ENCODE measurements around the gene NOXA1.

The NOXA1 gene

DNA sequence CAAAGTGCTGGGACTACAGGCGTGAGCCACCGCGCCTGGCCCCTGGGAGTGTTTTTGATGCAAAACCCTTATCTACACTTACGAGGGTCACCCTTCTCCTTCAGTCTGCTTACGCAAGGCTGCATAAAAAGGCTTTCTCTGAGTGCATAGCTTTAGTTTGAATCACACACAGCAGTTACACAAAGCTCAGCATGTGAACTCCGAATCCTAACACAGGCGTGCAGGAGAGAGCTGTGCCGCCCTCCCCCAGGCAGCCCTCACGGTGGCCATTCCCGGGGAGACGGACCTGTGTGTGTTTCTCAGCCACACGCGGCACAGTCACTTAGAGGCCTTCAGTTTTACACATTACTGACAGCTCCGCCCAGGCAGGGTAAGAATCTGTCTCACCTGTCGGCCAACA lies 27.0 kb upstream of the NOXA1 start:
- no peak for FAIRE-seq
- DNase-seq (ENCODE audit: insufficient read length, low spot score) = no peak
- TF ChIP-seq, protein P1, sequence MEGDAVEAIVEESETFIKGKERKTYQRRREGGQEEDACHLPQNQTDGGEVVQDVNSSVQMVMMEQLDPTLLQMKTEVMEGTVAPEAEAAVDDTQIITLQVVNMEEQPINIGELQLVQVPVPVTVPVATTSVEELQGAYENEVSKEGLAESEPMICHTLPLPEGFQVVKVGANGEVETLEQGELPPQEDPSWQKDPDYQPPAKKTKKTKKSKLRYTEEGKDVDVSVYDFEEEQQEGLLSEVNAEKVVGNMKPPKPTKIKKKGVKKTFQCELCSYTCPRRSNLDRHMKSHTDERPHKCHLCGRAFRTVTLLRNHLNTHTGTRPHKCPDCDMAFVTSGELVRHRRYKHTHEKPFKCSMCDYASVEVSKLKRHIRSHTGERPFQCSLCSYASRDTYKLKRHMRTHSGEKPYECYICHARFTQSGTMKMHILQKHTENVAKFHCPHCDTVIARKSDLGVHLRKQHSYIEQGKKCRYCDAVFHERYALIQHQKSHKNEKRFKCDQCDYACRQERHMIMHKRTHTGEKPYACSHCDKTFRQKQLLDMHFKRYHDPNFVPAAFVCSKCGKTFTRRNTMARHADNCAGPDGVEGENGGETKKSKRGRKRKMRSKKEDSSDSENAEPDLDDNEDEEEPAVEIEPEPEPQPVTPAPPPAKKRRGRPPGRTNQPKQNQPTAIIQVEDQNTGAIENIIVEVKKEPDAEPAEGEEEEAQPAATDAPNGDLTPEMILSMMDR (IDR thresholded peaks at IDR 0.05; ENCODE audit: insufficient read depth, missing control alignments) = no peak

DNA sequence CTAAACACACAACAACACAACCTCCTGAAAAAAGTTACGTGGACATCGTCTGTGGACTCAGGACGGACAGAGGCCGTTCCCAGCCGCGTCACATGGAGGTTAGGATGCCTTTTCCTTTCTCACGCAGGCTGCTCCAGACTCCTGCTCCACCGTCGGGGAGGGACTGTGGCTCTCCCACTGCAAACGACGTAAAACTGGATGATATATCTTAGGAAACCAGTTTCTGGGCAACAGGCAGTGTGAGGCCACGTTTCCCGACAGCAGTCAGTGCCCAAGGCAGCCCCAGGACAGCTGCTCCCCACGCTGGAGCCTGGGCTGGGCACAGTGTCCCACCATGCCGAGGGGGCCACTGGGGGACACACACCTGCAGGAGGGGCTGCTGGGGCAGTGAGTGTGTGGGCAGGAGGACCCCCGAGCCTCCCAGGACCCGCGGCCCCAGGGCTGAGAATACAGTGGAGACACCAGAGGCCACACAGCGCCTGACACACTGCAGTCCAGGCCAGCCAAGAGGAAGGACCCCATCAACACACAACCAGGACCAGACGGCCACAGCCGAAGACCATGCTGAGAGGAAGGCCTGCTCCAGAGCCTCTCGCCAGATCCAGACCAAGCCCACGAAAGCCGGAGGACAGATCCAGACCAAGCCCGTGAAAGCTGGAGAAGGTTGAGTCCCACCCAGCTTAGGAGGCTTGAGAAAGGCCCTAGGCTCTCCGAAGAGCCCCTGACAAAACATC lies 26.4 kb upstream of the NOXA1 start:
- no peak for FAIRE-seq
- no peak for DNase-seq (ENCODE audit: insufficient read length, low spot score)

DNA sequence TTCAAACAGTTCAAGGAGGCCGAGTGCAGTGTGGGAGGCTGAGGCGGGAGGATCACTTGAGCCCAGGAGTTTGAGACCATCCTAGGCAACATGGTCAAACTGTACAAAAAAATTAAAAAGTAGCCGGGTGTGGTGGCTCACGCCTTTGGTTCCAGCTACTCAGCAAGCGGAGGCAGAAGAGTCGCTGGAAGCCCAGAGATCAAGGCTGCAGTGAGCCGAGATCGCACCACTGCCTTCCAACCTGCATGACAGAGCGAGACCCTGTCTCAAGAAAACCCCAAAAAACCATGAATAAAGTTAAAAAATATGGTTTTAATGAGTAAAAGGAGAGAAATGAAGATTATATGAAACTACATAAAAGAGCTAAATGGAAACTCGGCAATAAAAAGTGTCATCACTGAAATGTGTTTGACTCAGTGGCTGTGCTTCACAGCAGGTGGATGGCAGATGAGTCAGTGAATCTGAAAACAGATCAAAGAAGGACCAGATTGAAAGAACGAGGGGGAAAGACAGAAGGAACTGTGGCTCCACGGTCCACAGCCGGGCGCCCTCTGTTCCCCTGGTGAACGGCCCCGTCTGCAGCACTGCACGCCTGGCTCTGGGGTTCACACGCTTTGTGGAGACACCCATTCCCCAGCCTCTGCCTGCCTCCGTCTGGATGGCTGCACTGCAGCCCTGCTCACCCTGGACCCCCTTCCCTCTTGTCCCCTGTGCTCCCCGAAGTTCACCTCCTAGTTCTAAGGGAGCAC lies 25.3 kb upstream of the NOXA1 start:
- FAIRE-seq (no peak), DNase-seq (ENCODE audit: insufficient read length, low spot score) (no peak)
- TF ChIP-seq, protein P1 (IDR thresholded peaks at IDR 0.05; ENCODE audit: insufficient read depth, missing control alignments) = no peak

More for the DNA sequence above, 26.4 kb upstream of the NOXA1 start:
- TF ChIP-seq, protein P1 (IDR thresholded peaks at IDR 0.05; ENCODE audit: insufficient read depth, missing control alignments) = no peak

GRCh38 chr9:137398561-137399468 lies 24.4 kb upstream of the NOXA1 start:
- no peak for DNase-seq (ENCODE audit: insufficient read length, low spot score)
- no peak for FAIRE-seq
- TF ChIP-seq, protein P1 (IDR thresholded peaks at IDR 0.05; ENCODE audit: insufficient read depth, missing control alignments) = no peak

DNA sequence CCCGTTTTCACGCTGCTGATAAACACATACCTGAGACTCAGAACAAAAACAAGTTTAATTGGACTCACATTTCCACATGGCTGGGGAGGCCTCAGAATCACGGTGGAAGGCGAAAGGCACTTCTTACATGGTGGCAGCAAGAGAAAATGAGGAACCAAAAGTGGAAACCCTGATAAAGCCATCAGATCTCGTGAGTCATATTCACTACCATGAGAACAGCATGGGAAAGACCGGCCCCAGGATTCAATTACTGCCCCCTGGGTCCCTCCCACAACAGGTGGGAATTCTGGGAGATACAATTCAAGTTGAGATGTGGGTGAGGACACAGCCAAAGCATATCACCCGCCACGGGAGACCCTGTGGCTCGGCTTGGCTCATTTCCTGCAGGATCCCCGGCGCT lies 20.4 kb upstream of the NOXA1 start:
- no peak for DNase-seq (ENCODE audit: insufficient read length, low spot score)
- TF ChIP-seq, protein P1 (IDR thresholded peaks at IDR 0.05; ENCODE audit: insufficient read depth, missing control alignments) = no peak
- FAIRE-seq = no peak

DNA sequence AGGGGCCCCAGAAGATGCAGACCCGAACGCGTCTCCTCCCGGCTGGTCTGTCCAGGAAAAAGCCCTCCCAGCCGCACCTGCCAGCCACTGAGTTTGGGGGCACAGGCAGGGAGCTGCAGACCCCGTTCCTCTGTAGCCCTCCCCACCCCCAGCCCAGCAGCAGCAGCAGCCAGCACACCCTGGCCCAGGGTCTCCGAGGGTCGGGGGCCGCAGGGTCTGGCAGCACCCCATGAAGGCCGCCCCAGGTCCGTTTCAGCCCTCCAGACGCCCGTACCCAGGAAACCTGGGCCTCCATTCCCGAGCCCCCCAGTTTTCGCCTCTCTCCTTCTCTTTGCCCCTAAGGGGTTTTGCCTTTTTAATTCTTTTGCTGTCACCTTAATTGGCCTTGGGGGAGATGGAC lies 19.9 kb upstream of the NOXA1 start:
- FAIRE-seq = no peak
- TF ChIP-seq, protein P1 (IDR thresholded peaks at IDR 0.05; ENCODE audit: insufficient read depth, missing control alignments) = no peak
- DNase-seq (ENCODE audit: insufficient read length, low spot score) = no peak

Data from D721Med (cell line).